ENCODE measurements around the gene IL17RB. TPM values are rescaled to one million over a fixed set of nuclear protein-coding genes. Genes with fewer than 3 reads are reported as not detected.

IL17RB gene
- total RNA-seq, 2 experiments from 2014 or later = 0.57 TPM; not detected in 1

DNA sequence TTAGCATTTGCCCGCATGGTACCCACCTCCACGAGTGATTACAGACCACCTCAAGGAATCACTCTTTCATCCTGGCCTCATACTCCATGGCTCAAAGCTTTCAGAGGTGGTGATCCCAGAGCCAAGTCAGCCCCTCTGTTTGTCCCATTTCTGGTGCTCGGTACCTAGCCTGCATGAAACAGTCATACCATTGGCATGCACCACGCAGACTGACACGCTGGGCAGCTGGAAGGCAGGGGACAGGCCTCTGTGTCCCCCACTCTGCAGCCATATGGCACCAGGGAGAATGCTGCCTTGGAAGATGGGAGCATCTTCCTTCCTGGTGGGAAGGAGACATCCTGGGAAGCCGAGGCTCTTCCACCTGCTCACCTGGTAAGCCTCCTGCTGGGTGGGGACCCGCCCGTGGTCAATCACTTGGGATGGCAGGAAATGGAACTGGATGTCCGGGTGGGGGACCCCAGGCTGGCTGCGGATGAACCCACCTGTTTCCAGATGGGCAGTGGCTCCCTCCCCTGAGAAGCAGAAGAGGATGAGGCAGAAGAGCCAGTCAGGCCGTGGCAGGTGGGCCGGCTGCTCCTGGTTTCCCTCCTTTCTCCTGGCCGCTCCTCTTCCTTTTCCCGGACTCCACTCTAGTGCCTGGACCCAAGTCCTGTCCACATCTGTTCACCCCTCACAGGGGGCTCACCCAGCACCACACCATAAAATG is 27.1 kb upstream of the IL17RB start:
- ChIA-PET POLR2A (no interaction called here), CTCF (ENCODE audit: unreplicated experiment) (no interaction called here)
- H3K36me3 ChIP-seq (ENCODE audit: insufficient read depth, low read length) = no peaks in the 10 kb centered on the region
- H3K4me2 ChIP-seq (ENCODE audit: low read length) = no peak overlapping the region
- H3K27ac ChIP-seq (ENCODE audit: low read depth, low read length, poor library complexity, severe bottlenecking) = no peak overlapping the region
- H3K79me2 ChIP-seq (ENCODE audit: insufficient read depth, low read depth, low read length) = no peaks in the 10 kb centered on the region
- no peaks in the 10 kb centered on the region for H3K4me1 ChIP-seq (ENCODE audit: insufficient read depth, low read length, poor library complexity, severe bottlenecking)
- no peaks in the 10 kb centered on the region for H4K20me1 ChIP-seq (ENCODE audit: insufficient read depth, low read length)
- intact Hi-C loops (cut with micrococcal nuclease; ENCODE audit: unreplicated experiment) = no loop called here
- no peak for DNase-seq (ENCODE audit: low spot score)
- H2AFZ ChIP-seq (ENCODE audit: low read length) = no peak overlapping the region
- no peaks in the 10 kb centered on the region for H3K9me3 ChIP-seq (ENCODE audit: low read length)
- TF ChIP-seq CTCF (conservative IDR thresholded peaks at IDR 0.05; ENCODE audit: low read length) (no peak), EZH2phosphoT487 (IDR thresholded peaks at IDR 0.05; ENCODE audit: borderline replicate concordance, low read depth, low read length) (no peak)
- no peaks in the 10 kb centered on the region for H3K9me2 ChIP-seq (ENCODE audit: insufficient read depth, low read length)
- BruUV-seq (replicated peaks) = no TSS peak
- no peak overlapping the region for H3K4me3 ChIP-seq (ENCODE audit: low read depth, low read length, poor library complexity, severe bottlenecking)

GRCh38 chr3:53820084-53820483 is 26.3 kb upstream of the IL17RB start:
- no peak overlapping the region for H3K4me3 ChIP-seq (ENCODE audit: low read depth, low read length, poor library complexity, severe bottlenecking)
- intact Hi-C loops (cut with micrococcal nuclease; ENCODE audit: unreplicated experiment) = no loop called here
- ChIA-PET CTCF (ENCODE audit: unreplicated experiment) (no interaction called here), POLR2A (no interaction called here)
- H4K20me1 ChIP-seq (ENCODE audit: insufficient read depth, low read length) = no peaks in the 10 kb centered on the region
- H3K36me3 ChIP-seq (ENCODE audit: insufficient read depth, low read length) = no peaks in the 10 kb centered on the region
- H3K9me2 ChIP-seq (ENCODE audit: insufficient read depth, low read length) = no peaks in the 10 kb centered on the region
- no TSS peak for BruUV-seq (replicated peaks)
- TF ChIP-seq CTCF (conservative IDR thresholded peaks at IDR 0.05; ENCODE audit: low read length) (no peak), EZH2phosphoT487 (IDR thresholded peaks at IDR 0.05; ENCODE audit: borderline replicate concordance, low read depth, low read length) (no peak)
- H3K27ac ChIP-seq (ENCODE audit: low read depth, low read length, poor library complexity, severe bottlenecking) = no peak overlapping the region
- H3K9me3 ChIP-seq (ENCODE audit: low read length) = no peaks in the 10 kb centered on the region
- no peak for DNase-seq (ENCODE audit: low spot score)
- no peaks in the 10 kb centered on the region for H3K4me1 ChIP-seq (ENCODE audit: insufficient read depth, low read length, poor library complexity, severe bottlenecking)
- no peak overlapping the region for H3K4me2 ChIP-seq (ENCODE audit: low read length)
- H2AFZ ChIP-seq (ENCODE audit: low read length) = no peak overlapping the region
- H3K79me2 ChIP-seq (ENCODE audit: insufficient read depth, low read depth, low read length) = no peaks in the 10 kb centered on the region

DNA sequence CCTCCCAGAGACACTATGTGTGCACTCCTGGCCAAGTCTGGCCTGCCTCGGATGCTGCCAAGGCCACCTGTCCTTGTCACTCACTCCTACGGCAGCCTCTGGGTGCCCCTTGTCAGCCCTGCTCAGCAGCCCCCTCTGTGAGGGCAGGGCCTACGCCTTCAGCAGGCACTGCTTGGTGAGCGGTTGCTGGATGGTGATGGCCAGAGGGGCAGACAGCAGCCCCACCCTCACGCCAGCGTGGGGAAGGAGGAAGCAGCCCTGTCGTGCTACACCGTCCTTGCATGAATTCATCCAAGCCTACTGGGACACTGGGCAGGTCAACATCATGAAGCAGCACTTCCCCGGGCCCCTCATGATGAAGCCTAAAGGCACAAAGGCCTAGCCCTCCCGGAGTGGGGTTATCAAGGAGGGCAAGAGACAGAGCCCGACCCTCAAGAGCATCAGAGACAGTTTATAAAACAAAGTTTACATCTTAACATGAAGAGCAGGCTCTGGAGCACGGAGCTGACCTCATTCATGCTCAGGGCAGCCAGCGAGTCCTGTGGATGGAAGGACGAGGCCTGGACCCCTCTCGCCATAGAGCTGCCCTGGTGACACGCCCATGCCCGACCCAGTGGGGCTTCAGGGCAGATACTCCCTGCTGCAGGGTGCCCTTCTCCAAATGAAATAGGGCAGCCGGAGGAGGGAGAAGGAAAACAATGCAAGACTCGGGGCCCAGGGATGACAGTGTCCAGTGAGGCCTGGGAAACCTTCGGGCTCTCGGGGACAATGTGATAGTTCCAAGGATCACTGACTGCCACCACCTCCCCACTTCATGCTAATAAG is 25.4 kb upstream of the IL17RB start:
- H3K9me3 ChIP-seq (ENCODE audit: low read length) = no peaks in the 10 kb centered on the region
- no peaks in the 10 kb centered on the region for H3K9me2 ChIP-seq (ENCODE audit: insufficient read depth, low read length)
- no peak overlapping the region for H3K4me2 ChIP-seq (ENCODE audit: low read length)
- intact Hi-C loops (cut with micrococcal nuclease; ENCODE audit: unreplicated experiment) = no loop called here
- ChIA-PET CTCF (ENCODE audit: unreplicated experiment) (no interaction called here), POLR2A (no interaction called here)
- no peak for DNase-seq (ENCODE audit: low spot score)
- TF ChIP-seq CTCF (conservative IDR thresholded peaks at IDR 0.05; ENCODE audit: low read length) (no peak), EZH2phosphoT487 (IDR thresholded peaks at IDR 0.05; ENCODE audit: borderline replicate concordance, low read depth, low read length) (no peak)
- H3K79me2 ChIP-seq (ENCODE audit: insufficient read depth, low read depth, low read length) = no peaks in the 10 kb centered on the region
- no peak overlapping the region for H3K27ac ChIP-seq (ENCODE audit: low read depth, low read length, poor library complexity, severe bottlenecking)
- H3K4me3 ChIP-seq (ENCODE audit: low read depth, low read length, poor library complexity, severe bottlenecking) = no peak overlapping the region
- H4K20me1 ChIP-seq (ENCODE audit: insufficient read depth, low read length) = no peaks in the 10 kb centered on the region
- BruUV-seq (replicated peaks) = no TSS peak
- no peak overlapping the region for H2AFZ ChIP-seq (ENCODE audit: low read length)
- H3K36me3 ChIP-seq (ENCODE audit: insufficient read depth, low read length) = no peaks in the 10 kb centered on the region
- H3K4me1 ChIP-seq (ENCODE audit: insufficient read depth, low read length, poor library complexity, severe bottlenecking) = no peaks in the 10 kb centered on the region

Data from OCI-LY7 (cell line).